GM12875 (cell line): ENCODE results near the gene SEMG2.

ENCODE experiments used
- H3K4me3 ChIP-seq: one replicate; pipeline ENCODE4 v1.5.1; 2011; ENCODE audit warnings: low read depth, low read length, control low read depth
- CTCF ChIP-seq: IDR thresholded peaks from 2 replicates; pipeline ENCODE4 v1.5.1; 2011; ENCODE audit warnings: low read depth, mild to moderate bottlenecking, control low read depth, inconsistent platforms, low read length, moderate library complexity, borderline replicate concordance; ENCODE audit not compliant: insufficient read depth

Gene SEMG2

DNA sequence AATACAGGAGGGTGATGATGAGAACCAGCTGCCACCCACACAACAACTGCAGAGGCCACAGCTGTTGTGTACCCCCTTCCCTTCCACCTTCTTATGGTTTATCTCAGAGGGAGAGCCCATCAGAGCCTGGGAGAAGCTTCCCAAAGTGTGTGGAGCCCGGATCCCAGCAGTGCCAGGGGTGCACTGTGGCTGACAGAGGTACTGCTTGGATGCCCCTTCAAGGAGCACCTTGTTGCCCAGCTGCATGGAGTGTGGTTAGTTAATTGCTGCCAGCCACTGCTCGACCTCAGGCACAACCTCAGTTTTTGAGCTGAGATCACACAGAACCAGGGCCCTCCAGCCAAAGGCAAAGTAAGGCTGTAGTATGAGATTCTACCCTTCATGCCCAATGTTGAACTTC lies 33.5 kb upstream of the SEMG2 start:
- no peak for TF ChIP-seq CTCF
- no peak overlapping the region for H3K4me3 ChIP-seq

GRCh38 chr20:45189067-45189609 lies 32.0 kb upstream of the SEMG2 start:
- no peak for TF ChIP-seq CTCF
- H3K4me3 ChIP-seq: no peak overlapping the region

DNA sequence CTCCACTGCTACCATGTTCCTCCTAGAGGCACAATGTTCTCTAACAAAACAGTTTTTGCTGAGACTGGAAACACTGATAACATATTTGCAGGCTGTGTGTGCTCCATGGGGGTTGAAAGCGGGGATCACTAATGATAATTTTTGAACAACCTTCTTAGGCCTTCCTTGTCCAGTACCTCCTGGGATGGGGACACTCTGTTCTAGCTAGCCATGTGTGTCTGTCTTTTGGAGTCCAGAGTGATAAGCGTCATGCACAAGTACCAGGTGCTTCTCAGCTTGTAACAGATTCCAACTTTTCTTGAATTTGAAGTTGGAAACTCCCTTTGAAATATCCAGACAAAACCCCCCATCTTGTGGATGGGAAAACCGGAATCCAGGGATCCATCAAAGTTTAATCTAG lies 31.3 kb upstream of the SEMG2 start:
- no peak overlapping the region for H3K4me3 ChIP-seq
- TF ChIP-seq CTCF: no peak

- no peak overlapping the region for H3K4me3 ChIP-seq
- no peak for TF ChIP-seq CTCF
Measured at GRCh38 chr20:45191926-45192325, 29.2 kb upstream of the SEMG2 start.

DNA sequence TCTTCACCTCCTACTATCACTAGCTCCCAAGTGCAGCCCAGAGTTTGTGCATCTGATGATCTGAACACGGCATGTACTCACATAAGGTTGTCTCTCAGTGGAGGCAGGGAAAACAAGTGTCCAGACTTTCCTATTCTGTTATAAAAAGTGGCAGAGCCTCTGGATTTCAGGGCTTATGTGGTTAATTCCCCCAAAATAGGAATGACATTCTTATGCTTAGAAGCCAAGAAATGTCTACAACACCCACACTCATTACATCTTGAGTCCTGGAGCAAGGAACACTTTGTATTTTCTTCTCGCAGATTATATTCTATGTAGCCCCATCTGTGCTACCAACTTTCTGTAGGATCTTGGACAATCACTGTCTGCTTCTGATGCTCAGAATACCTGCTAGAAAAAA lies 27.8 kb upstream of the SEMG2 start:
- TF ChIP-seq CTCF: no peak
- no peak overlapping the region for H3K4me3 ChIP-seq

GRCh38 chr20:45206725-45207124 lies 14.4 kb upstream of the SEMG2 start, which contains the start of gene SEMG1:
SEMG1 (plus strand) TSS chr20:45207033; CDS start chr20:45207054, 21 bp downstream.
- no peak within 1 kb of the TSS for H3K4me3 ChIP-seq

More at GRCh38 chr20:45206725-45207124, 14.4 kb upstream of the SEMG2 start, which contains the start of gene SEMG1:
- no peak for TF ChIP-seq CTCF
